Muscle layer of colon (tissue), 2 donors: ENCODE data around the gene GPATCH1.

Experiments used
- H3K27ac ChIP-seq: one replicate; pipeline ENCODE4 v1.7.0; 2013; ENCODE audit warnings: low read depth, mild to moderate bottlenecking, low read length, moderate library complexity
- H3K27me3 ChIP-seq, 2 donors: one replicate each; pipeline ENCODE4 v1.7.0; 2013; ENCODE audit warnings: low read length in 2 of 2, mild to moderate bottlenecking in 2 of 2; ENCODE audit not compliant: insufficient read depth in 2 of 2, control insufficient read depth in 1 of 2
- H3K36me3 ChIP-seq: one replicate; pipeline ENCODE4 v1.7.0; 2013; ENCODE audit warnings: mild to moderate bottlenecking, low read length; ENCODE audit not compliant: insufficient read depth
- H3K4me1 ChIP-seq: one replicate; pipeline ENCODE4 v1.7.0; 2013; ENCODE audit warnings: mild to moderate bottlenecking, low read length; ENCODE audit not compliant: insufficient read depth
- H3K4me3 ChIP-seq, 2 donors: one replicate each; pipeline ENCODE4 v1.7.0; 2013; ENCODE audit warnings: low read length in 2 of 2, low read depth in 1 of 2, mild to moderate bottlenecking in 1 of 2, moderate library complexity in 1 of 2
- H3K9ac ChIP-seq: one replicate; pipeline ENCODE4 v1.7.0; 2013; ENCODE audit warnings: low read length
- H3K9me3 ChIP-seq: one replicate; pipeline ENCODE4 v1.7.0; 2013; ENCODE audit warnings: mild to moderate bottlenecking, low read length
- donor health status: abdominal sarcoma.
- donor health status: Adenocarcinoma of cecum.

The GPATCH1 gene

GRCh38 chr19:33167438-33167837, 86.5 kb downstream of the GPATCH1 start:
- Histone ChIP-seq H3K36me3 (no peaks in the 10 kb centered on the region), H3K4me1 (no peaks in the 10 kb centered on the region), H3K9me3 (no peaks in the 10 kb centered on the region), H3K4me3 (no peak overlapping the region), H3K9ac (no peak overlapping the region), H3K27me3 (no peaks in the 10 kb centered on the region), H3K27ac (no peak overlapping the region)

- no peaks in the 10 kb centered on the region for H3K36me3 ChIP-seq
- no peaks in the 10 kb centered on the region for H3K4me1 ChIP-seq
- H3K9me3 ChIP-seq, result no peaks in the 10 kb centered on the region
- no peak overlapping the region for H3K9ac ChIP-seq
- H3K4me3 ChIP-seq, result no peak overlapping the region
- H3K27me3 ChIP-seq, result no peaks in the 10 kb centered on the region
- H3K27ac ChIP-seq, result no peak overlapping the region
Observed at GRCh38 chr19:33168528-33168927, 87.5 kb downstream of the GPATCH1 start.

- no peak overlapping the region for H3K4me3 ChIP-seq
- peaks cover 11% of the 10 kb centered on the region for H3K4me1 ChIP-seq
- H3K36me3 ChIP-seq, result no peaks in the 10 kb centered on the region
- no peaks in the 10 kb centered on the region for H3K9me3 ChIP-seq
- no peak overlapping the region for H3K27ac ChIP-seq
- no peaks in the 10 kb centered on the region for H3K27me3 ChIP-seq
- H3K9ac ChIP-seq, result no peak overlapping the region
Observed at GRCh38 chr19:33171222-33171795, 90.3 kb downstream of the GPATCH1 start.

- H3K9me3 ChIP-seq, result no peaks in the 10 kb centered on the region
- no peak overlapping the region for H3K27ac ChIP-seq
- H3K27me3 ChIP-seq, result no peaks in the 10 kb centered on the region
- H3K9ac ChIP-seq, result no peak overlapping the region
- no peaks in the 10 kb centered on the region for H3K36me3 ChIP-seq
- no peak overlapping the region for H3K4me3 ChIP-seq
- peaks cover 11% of the 10 kb centered on the region for H3K4me1 ChIP-seq
Observed at GRCh38 chr19:33171916-33172359, 91.0 kb downstream of the GPATCH1 start.

GRCh38 chr19:33174186-33174585, 93.2 kb downstream of the GPATCH1 start:
- H3K4me1 ChIP-seq, result peaks cover 17% of the 10 kb centered on the region
- H3K36me3 ChIP-seq, result no peaks in the 10 kb centered on the region
- H3K27me3 ChIP-seq, result no peaks in the 10 kb centered on the region
- H3K4me3 ChIP-seq, result no peak overlapping the region
- H3K27ac ChIP-seq, result no peak overlapping the region
- no peak overlapping the region for H3K9ac ChIP-seq
- H3K9me3 ChIP-seq, result no peaks in the 10 kb centered on the region

GRCh38 chr19:33175156-33175782, 94.3 kb downstream of the GPATCH1 start:
- H3K4me3 ChIP-seq, result peak overlapping the region in 1 of 2 donors; percentile 92
- no peak overlapping the region for H3K9ac ChIP-seq
- H3K27me3 ChIP-seq, result no peaks in the 10 kb centered on the region

GRCh38 chr19:33175886-33176669, 95.1 kb downstream of the GPATCH1 start:
- Histone ChIP-seq H3K4me3 (peak overlapping the region; percentile 79 to 92), H3K9ac (peak overlapping the region; percentile 93), H3K27me3 (no peaks in the 10 kb centered on the region), H3K4me1 (peaks cover 17% of the 10 kb centered on the region), H3K9me3 (no peaks in the 10 kb centered on the region), H3K36me3 (no peaks in the 10 kb centered on the region), H3K27ac (peak overlapping the region; percentile 97)

More at GRCh38 chr19:33175156-33175782, 94.3 kb downstream of the GPATCH1 start:
- no peaks in the 10 kb centered on the region for H3K9me3 ChIP-seq
- no peaks in the 10 kb centered on the region for H3K36me3 ChIP-seq
- H3K4me1 ChIP-seq, result peaks cover 17% of the 10 kb centered on the region
- H3K27ac ChIP-seq, result peak overlapping the region; percentile 59

GRCh38 chr19:33176670-33177416, 95.9 kb downstream of the GPATCH1 start:
- Histone ChIP-seq H3K27me3 (no peaks in the 10 kb centered on the region), H3K27ac (peak overlapping the region; percentile 97), H3K9me3 (no peaks in the 10 kb centered on the region), H3K36me3 (no peaks in the 10 kb centered on the region), H3K4me3 (peak overlapping the region; percentile 79 to 92), H3K9ac (peak overlapping the region; percentile 93), H3K4me1 (peaks cover 17% of the 10 kb centered on the region)

- no peaks in the 10 kb centered on the region for H3K9me3 ChIP-seq
- peak overlapping the region; percentile 71 for H3K9ac ChIP-seq
- no peaks in the 10 kb centered on the region for H3K27me3 ChIP-seq
- H3K27ac ChIP-seq, result peak overlapping the region; percentile 97
- H3K4me3 ChIP-seq, result peak overlapping the region; percentile 59 to 92
- H3K36me3 ChIP-seq, result no peaks in the 10 kb centered on the region
- peaks cover 17% of the 10 kb centered on the region for H3K4me1 ChIP-seq
Observed at GRCh38 chr19:33177417-33177979, 96.5 kb downstream of the GPATCH1 start.
